T-helper 22 cell (primary cell): ENCODE results near the gene PPP2R2C.

ENCODE experiments used
- DNase-seq: peaks from one replicate; pipeline ENCODE4 v3.0.0-alpha.2; 2020; ENCODE audit warnings: low read depth

PPP2R2C gene

GRCh38 chr4:6404611-6405396 lies 67.6 kb downstream of the PPP2R2C start:
- no peak for DNase-seq

- DNase-seq, result no peak
These were observed 69.1 kb downstream of the PPP2R2C start for GRCh38 chr4:6403400-6403685.

- DNase-seq, result no peak
These were observed 69.6 kb downstream of the PPP2R2C start for GRCh38 chr4:6402566-6403399.

- no peak for DNase-seq
These were observed 70.6 kb downstream of the PPP2R2C start for GRCh38 chr4:6401797-6402196.

GRCh38 chr4:6396696-6397236 lies 75.6 kb downstream of the PPP2R2C start:
- no peak for DNase-seq

GRCh38 chr4:6395466-6396228 lies 76.8 kb downstream of the PPP2R2C start:
- DNase-seq, result no peak

GRCh38 chr4:6394671-6395081 lies 77.7 kb downstream of the PPP2R2C start:
- DNase-seq, result no peak

- no peak for DNase-seq
These were observed 78.6 kb downstream of the PPP2R2C start for GRCh38 chr4:6393544-6394475.

GRCh38 chr4:6393066-6393465 lies 79.3 kb downstream of the PPP2R2C start:
- no peak for DNase-seq

GRCh38 chr4:6392407-6392806 lies 80.0 kb downstream of the PPP2R2C start:
- DNase-seq, result no peak

GRCh38 chr4:6391852-6392188 lies 80.6 kb downstream of the PPP2R2C start:
- no peak for DNase-seq

GRCh38 chr4:6391186-6391851 lies 81.1 kb downstream of the PPP2R2C start:
- DNase-seq, result no peak

- no peak for DNase-seq
These were observed 82.1 kb downstream of the PPP2R2C start for GRCh38 chr4:6390356-6390755.

GRCh38 chr4:6389142-6389825 lies 83.1 kb downstream of the PPP2R2C start:
- DNase-seq, result no peak

- no peak for DNase-seq
These were observed 83.7 kb downstream of the PPP2R2C start for GRCh38 chr4:6388713-6389112.

GRCh38 chr4:6387946-6388345 lies 84.5 kb downstream of the PPP2R2C start:
- DNase-seq, result no peak

- DNase-seq, result no peak
These were observed 86.3 kb downstream of the PPP2R2C start for GRCh38 chr4:6386091-6386490.

- DNase-seq, result no peak
These were observed 87.1 kb downstream of the PPP2R2C start for GRCh38 chr4:6385288-6385687.

- no peak for DNase-seq
These were observed 87.9 kb downstream of the PPP2R2C start for GRCh38 chr4:6384541-6384940.

- DNase-seq, result no peak
These were observed 88.5 kb downstream of the PPP2R2C start for GRCh38 chr4:6383929-6384328.
